HG03520 (cell line): ENCODE measurements around the gene ITGB5.
"Not testable (repeated sequence)": the region's sequence is repeated elsewhere in the genome, so short reads cannot be mapped to it uniquely, and the experiment has no call there.

ENCODE experiments used
- ATAC-seq: cut with Tn5 transposase; IDR thresholded peaks from one replicate; pipeline ENCODE4 v1.9.1; 2021; ENCODE audit warnings: mild to moderate bottlenecking, moderate library complexity; ENCODE audit not compliant: unreplicated experiment

ITGB5 gene

GRCh38 chr3:124791639-124792151 is 95.5 kb downstream of the ITGB5 start:
- ATAC-seq, result no peak

GRCh38 chr3:124791142-124791541 is 96.0 kb downstream of the ITGB5 start:
- ATAC-seq, result no peak

GRCh38 chr3:124789103-124789502 is 98.1 kb downstream of the ITGB5 start:
- ATAC-seq, result not testable (repeated sequence)

- ATAC-seq, result no peak
Observed at GRCh38 chr3:124788254-124788745, 98.9 kb downstream of the ITGB5 start.

GRCh38 chr3:124787476-124788195 is 99.5 kb downstream of the ITGB5 start:
- no peak for ATAC-seq

- ATAC-seq, result no peak
Observed at GRCh38 chr3:124786511-124787241, 100.5 kb downstream of the ITGB5 start.

GRCh38 chr3:124785973-124786372 is 101.2 kb downstream of the ITGB5 start:
- no peak for ATAC-seq

- ATAC-seq, result no peak
Observed at GRCh38 chr3:124784686-124785382, 102.3 kb downstream of the ITGB5 start.

GRCh38 chr3:124783696-124784095 is 103.5 kb downstream of the ITGB5 start:
- ATAC-seq, result no peak

GRCh38 chr3:124782377-124782712 is 104.8 kb downstream of the ITGB5 start:
- ATAC-seq, result not testable (repeated sequence)

- no peak for ATAC-seq
Observed at GRCh38 chr3:124781476-124782376, 105.4 kb downstream of the ITGB5 start.

GRCh38 chr3:124780761-124781475 is 106.2 kb downstream of the ITGB5 start:
- ATAC-seq, result no peak

GRCh38 chr3:124780356-124780755 is 106.8 kb downstream of the ITGB5 start:
- ATAC-seq, result no peak

- no peak for ATAC-seq
Observed at GRCh38 chr3:124779751-124780191, 107.4 kb downstream of the ITGB5 start.

- no peak for ATAC-seq
Observed at GRCh38 chr3:124779116-124779515, 108.0 kb downstream of the ITGB5 start.

GRCh38 chr3:124777762-124778470 is 109.2 kb downstream of the ITGB5 start:
- ATAC-seq, result no peak

- no peak for ATAC-seq
Observed at GRCh38 chr3:124776856-124777255, 110.3 kb downstream of the ITGB5 start.

GRCh38 chr3:124775877-124776276 is 111.3 kb downstream of the ITGB5 start:
- no peak for ATAC-seq

- ATAC-seq, result no peak
Observed at GRCh38 chr3:124774841-124775402, 112.2 kb downstream of the ITGB5 start.
